Stimulated activated CD4-positive, alpha-beta T cell treated with anti-CD3 and anti-CD28 coated beads, Interleukin-4, amount 100 ng/mL, for 48 hours (primary cell): ENCODE measurements around the gene SUSD2.
A peak's percentile ranks its signal among the peaks of the same experiment; 100 is the strongest.

Experiments used
- DNase-seq, 2 donors: peaks; one replicate each; pipeline ENCODE4 v3.0.0-alpha.2; 2020; ENCODE audit warnings: low read depth in 2 of 2

The SUSD2 gene

GRCh38 chr22:24153959-24154358 lies 27.3 kb upstream of the SUSD2 start:
- no peak for DNase-seq

GRCh38 chr22:24154826-24155225 lies 26.5 kb upstream of the SUSD2 start:
- DNase-seq, result no peak

- peak; percentile 36 to 39 for DNase-seq
Measured at GRCh38 chr22:24155627-24156140, 25.6 kb upstream of the SUSD2 start.

- DNase-seq, result peak; percentile 49 to 55
Measured at GRCh38 chr22:24156141-24156912, 25.0 kb upstream of the SUSD2 start.

GRCh38 chr22:24156913-24157821 lies 24.1 kb upstream of the SUSD2 start:
- DNase-seq, result peak; percentile 68 to 78

GRCh38 chr22:24157822-24158135 lies 23.5 kb upstream of the SUSD2 start:
- no peak for DNase-seq

- DNase-seq, result no peak
Measured at GRCh38 chr22:24159650-24160049, 21.6 kb upstream of the SUSD2 start.

- no peak for DNase-seq
Measured at GRCh38 chr22:24160546-24160945, 20.7 kb upstream of the SUSD2 start.

- no peak for DNase-seq
Measured at GRCh38 chr22:24161485-24161884, 19.8 kb upstream of the SUSD2 start.

GRCh38 chr22:24161909-24162308 lies 19.4 kb upstream of the SUSD2 start:
- no peak for DNase-seq

- DNase-seq, result no peak
Measured at GRCh38 chr22:24162436-24162835, 18.9 kb upstream of the SUSD2 start.

GRCh38 chr22:24164243-24164642 lies 17.0 kb upstream of the SUSD2 start:
- no peak for DNase-seq

- no peak for DNase-seq
Measured at GRCh38 chr22:24164940-24165339, 16.3 kb upstream of the SUSD2 start.

GRCh38 chr22:24165673-24166072 lies 15.6 kb upstream of the SUSD2 start:
- no peak for DNase-seq

- DNase-seq, result no peak
Measured at GRCh38 chr22:24166811-24167210, 14.5 kb upstream of the SUSD2 start.

- no peak for DNase-seq
Measured at GRCh38 chr22:24169439-24170058, 11.7 kb upstream of the SUSD2 start.

GRCh38 chr22:24170188-24170587 lies 11.1 kb upstream of the SUSD2 start:
- no peak for DNase-seq

- DNase-seq, result no peak
Measured at GRCh38 chr22:24170632-24171031, 10.7 kb upstream of the SUSD2 start.

- no peak for DNase-seq
Measured at GRCh38 chr22:24171822-24172221, 9.5 kb upstream of the SUSD2 start.

- peak; percentile 53 to 62 for DNase-seq
Measured at GRCh38 chr22:24175160-24175808, 6.0 kb upstream of the SUSD2 start.

GRCh38 chr22:24176040-24176439 lies 5.2 kb upstream of the SUSD2 start:
- no peak for DNase-seq

GRCh38 chr22:24176630-24177029 lies 4.7 kb upstream of the SUSD2 start:
- no peak for DNase-seq
